K562 (cell line): ENCODE results near the gene ANK2. TPM values are rescaled to one million over a fixed set of nuclear protein-coding genes. Genes with fewer than 3 reads are reported as not detected.

Experiments used
- ATAC-seq: fragments of 200-7000 bp; cut with Tn5 transposase; 3 replicates; pipeline ENCODE4 v1.9.1; 2020; ENCODE audit warnings: moderate library complexity
- BruUV-seq: library from RNA; stranded (reverse); fragments of 400-500 nt; replicated peaks from 2 replicates; lab custom pipeline; 2021; lab: Mats Ljungman, UMichigan
- CTCF ChIA-PET: fragments of 300-600 bp; formaldehyde crosslinking; extraction: SDS; loops from one replicate; lab custom pipeline; 2021; ENCODE audit warnings: low intra/inter-chr PET ratio; lab: Yijun Ruan, JAX
- POLR2A ChIA-PET: fragments of 300-600, 350-650 bp; sonication (Branson Sonifier 250); formaldehyde crosslinking; extraction: SDS; loops from one replicate; lab custom pipeline; 2021; ENCODE audit warnings: antibody characterized with exemption, inconsistent platforms; lab: Yijun Ruan, JAX
- DNase-seq, 4 experiments: peaks; one replicate each; pipeline versions ENCODE4 v3.0.0 to v3.0.0-alpha.2; 2011 to 2018; ENCODE audit warnings: low spot score in 3 of 4, mixed read lengths in 3 of 4; ENCODE audit errors: extremely low read depth in 1 of 4
- FAIRE-seq: peaks from 2 replicates; lab custom pipeline; 2011; peaks lifted over from hg19 to GRCh38; lab: Jason Lieb, UNC
- H2AFZ ChIP-seq: 2 replicates; pipeline ENCODE4 v1.6.0; 2011; ENCODE audit warnings: low read depth, low read length, control low read depth, inconsistent platforms
- H3K27ac ChIP-seq: fragments of 200-600 bp; 3 replicates; pipeline ENCODE4 v1.8.0; 2011; ENCODE audit warnings: low read depth, mild to moderate bottlenecking, control low read depth, inconsistent platforms, low read length, moderate library complexity, mixed read lengths; ENCODE audit errors: extremely low read depth
- H3K27me3 ChIP-seq, 2 experiments: fragments of 300-600 bp in 1 of 2; 2 replicates in 1 of 2; 3 replicates in 1 of 2; pipeline versions ENCODE4 v1.6.0 to v1.8.0; 2011; ENCODE audit warnings: inconsistent platforms in 2 of 2, low read length in 2 of 2, mild to moderate bottlenecking in 1 of 2, mixed read lengths in 1 of 2, moderate library complexity in 1 of 2; ENCODE audit not compliant: control insufficient read depth in 2 of 2, insufficient read depth in 2 of 2
- H3K36me3 ChIP-seq: fragments of 300-600 bp; 3 replicates; pipeline ENCODE4 v1.8.0; 2011; ENCODE audit warnings: mild to moderate bottlenecking, low read length, inconsistent platforms; ENCODE audit not compliant: control insufficient read depth, insufficient read depth
- H3K4me1 ChIP-seq, 2 experiments: fragments of 200-600 bp in 1 of 2; replicated peaks in 1 of 2; 2 replicates in 1 of 2; 3 replicates in 1 of 2; pipeline versions ENCODE4 v1.5.1 to v1.8.0; 2011; ENCODE audit warnings: inconsistent platforms in 2 of 2, low read length in 2 of 2, mild to moderate bottlenecking in 1 of 2, mixed read lengths in 1 of 2, moderate library complexity in 1 of 2; ENCODE audit not compliant: control insufficient read depth in 2 of 2, insufficient read depth in 2 of 2
- H3K4me2 ChIP-seq: 2 replicates; pipeline ENCODE4 v1.6.1; 2011; ENCODE audit warnings: low read length, control low read depth, inconsistent platforms, mixed read lengths; ENCODE audit not compliant: insufficient read depth
- H3K4me3 ChIP-seq: fragments of 200-600 bp; sonication (generic), shearing (Covaris generic); 2 replicates; pipeline ENCODE4 v1.5.1; 2016; ENCODE audit warnings: control low read depth, inconsistent platforms
- H3K79me2 ChIP-seq: fragments of 200-600 bp; 3 replicates; pipeline ENCODE4 v1.8.0; 2011; ENCODE audit warnings: low read length, inconsistent platforms; ENCODE audit not compliant: control insufficient read depth, insufficient read depth
- H3K9ac ChIP-seq, 2 experiments: 2 replicates each; pipeline versions ENCODE4 v1.6.0 to v1.6.1; 2011; ENCODE audit warnings: low read depth in 2 of 2, low read length in 2 of 2, control low read depth in 1 of 2, inconsistent platforms in 1 of 2, mild to moderate bottlenecking in 1 of 2, mixed read lengths in 1 of 2; ENCODE audit not compliant: insufficient read depth in 1 of 2
- H3K9me1 ChIP-seq: one replicate; pipeline ENCODE4 v1.6.0; 2011; ENCODE audit warnings: inconsistent platforms, mild to moderate bottlenecking, low read length, moderate library complexity; ENCODE audit not compliant: control insufficient read depth, insufficient read depth
- H3K9me3 ChIP-seq: replicated peaks from 2 replicates; pipeline ENCODE4 v1.5.1; 2011; ENCODE audit warnings: low read depth, low read length, inconsistent platforms; ENCODE audit not compliant: control insufficient read depth, insufficient read depth
- H4K20me1 ChIP-seq: replicated peaks from 2 replicates; pipeline ENCODE4 v1.6.1; 2011; ENCODE audit warnings: low read length, inconsistent platforms, mixed read lengths; ENCODE audit not compliant: control insufficient read depth, insufficient read depth
- BRCA1 ChIP-seq, 2 experiments: fragments of 450-650 bp in 1 of 2; sonication (generic) in 1 of 2; formaldehyde crosslinking in 1 of 2; IDR thresholded peaks; 2 replicates each; pipeline versions ENCODE4 v1.5.0 to v1.6.1; 2017 to 2020; ENCODE audit warnings: mild to moderate bottlenecking in 1 of 2, missing genetic modification reagents in 1 of 2
- CBFB ChIP-seq: sonication (generic); formaldehyde crosslinking; IDR thresholded peaks from 2 replicates; pipeline ENCODE4 v1.4.0; 2020; ENCODE audit warnings: mild to moderate bottlenecking, missing genetic modification reagents
- FOXA1 ChIP-seq: fragments of 450-650 bp; IDR thresholded peaks from 2 replicates; pipeline ENCODE4 v1.6.1; 2016; ENCODE audit warnings: mild to moderate bottlenecking, borderline replicate concordance
- HCFC1 ChIP-seq: IDR thresholded peaks from 2 replicates; pipeline ENCODE4 v1.6.1; 2012; ENCODE audit warnings: low read depth, low read length, improper control_type of control experiment
- LEF1 ChIP-seq: fragments of 450-650 bp; IDR thresholded peaks from 2 replicates; pipeline ENCODE4 v1.6.1; 2016; ENCODE audit warnings: mild to moderate bottlenecking
- MTA3 ChIP-seq: fragments of 450-650 bp; formaldehyde crosslinking; IDR thresholded peaks from 2 replicates; pipeline ENCODE4 v1.6.1; 2017; ENCODE audit warnings: mild to moderate bottlenecking, borderline replicate concordance
- NR0B1 ChIP-seq: fragments of 450-650 bp; IDR thresholded peaks from one replicate; pipeline ENCODE4 v1.6.1; 2018; ENCODE audit warnings: mild to moderate bottlenecking, moderate library complexity; ENCODE audit not compliant: partially characterized antibody
- OTX1 ChIP-seq: fragments of 450-650 bp; formaldehyde crosslinking; IDR thresholded peaks from 2 replicates; pipeline ENCODE4 v1.4.0; 2022; ENCODE audit warnings: mild to moderate bottlenecking
- PURB ChIP-seq: sonication (generic); formaldehyde crosslinking; IDR thresholded peaks from 2 replicates; pipeline ENCODE4 v1.9.0; 2021; ENCODE audit warnings: low read depth, mild to moderate bottlenecking, missing genetic modification reagents
- STAT5B ChIP-seq: fragments of 250-450 bp; sonication (Bioruptor Pico); IDR thresholded peaks from 2 replicates; pipeline ENCODE4 v1.8.0; 2021; ENCODE audit warnings: mild to moderate bottlenecking, inconsistent platforms
- TSC22D4 ChIP-seq: fragments of 450-650 bp; IDR thresholded peaks from 2 replicates; pipeline ENCODE4 v1.6.1; 2016; ENCODE audit warnings: missing genetic modification characterization, missing biosample characterization, control low read depth
- ZNF311 ChIP-seq: fragments of 250-450 bp; sonication (Bioruptor Pico); IDR thresholded peaks from 2 replicates; pipeline ENCODE4 v1.4.0; 2020; ENCODE audit warnings: mild to moderate bottlenecking, moderate library complexity
- ZNF354B ChIP-seq: fragments of 250-450 bp; sonication (Bioruptor Pico); IDR thresholded peaks from 2 replicates; pipeline ENCODE4 v1.4.0; 2020
- ZNF57 ChIP-seq: fragments of 450-650 bp; formaldehyde crosslinking; IDR thresholded peaks from 2 replicates; pipeline ENCODE4 v1.4.0; 2020; ENCODE audit warnings: mild to moderate bottlenecking, moderate library complexity
- WGBS: fragments of 100-300 bp; shearing (Covaris generic); methylation state at CpG from one replicate; pipeline ENCODE4 v1.1.6; 2016; ENCODE audit warnings: low coverage, mixed read lengths; ENCODE audit not compliant: insufficient coverage; ENCODE audit errors: missing lambda C conversion rate; 5-methylcytosine and 5-hydroxymethylcytosine counted together
- in situ Hi-C: fragments of 300-500 bp; cut with MboI; formaldehyde crosslinking; loops from 4 replicates; pipeline ENCODE4 v1.15.0; 2018; ENCODE audit warnings: inconsistent platforms, mixed read lengths
- intact Hi-C: fragments of 100-400 bp; cut with micrococcal nuclease; formaldehyde crosslinking; loops from 2 replicates; pipeline ENCODE4 v1.14.2; 2022
- polyA plus RNA-seq, 8 experiments: library from polyadenylated mRNA; depleted of rRNA in 4 of 8; stranded (reverse) in 5 of 8; unstranded in 3 of 8; fragments of >200 nt; fragmentation: Nextera tagmentation in 2 of 8; fragmentation: Illumina TruSeq in 1 of 8; extraction: Ambion mirVana in 2 of 8; extraction: Trizol in 1 of 8; gene quantifications; 2 replicates each; pipeline versions ENCODE4 v1.2.1 to v1.2.3, GENCODE V29; 2011 to 2014; ENCODE audit warnings: inconsistent platforms in 1 of 8, missing spikeins in 1 of 8
- total RNA-seq, 7 experiments: library from RNA; depleted of rRNA in 6 of 7; stranded (reverse); fragments of >200 nt in 6 of 7; fragmentation: Illumina TruSeq in 2 of 7; extraction: Trizol in 2 of 7; gene quantifications; 2 replicates each; pipeline versions ENCODE4 v1.2.1 to v1.2.3, GENCODE V29; 2011 to 2021; ENCODE audit warnings: low replicate concordance in 1 of 7
- TF ChIP-seq, protein P1 (sequence below): sonication (generic); formaldehyde crosslinking; IDR thresholded peaks from 2 replicates; pipeline ENCODE4 v1.8.1; 2023; ENCODE audit warnings: mild to moderate bottlenecking, missing genetic modification reagents

ANK2 gene
- total and polyA plus RNA-seq, 9 of the 15 experiments (the other 6 are each of a cell fraction or from before 2014, with no cell fraction given) = 0.07 to 0.24 TPM; not detected in 7

GRCh38 chr4:113013751-113014150 is 35.7 kb upstream of the ANK2 start (continued):
- TF ChIP-seq ZNF57 = no peak

DNA sequence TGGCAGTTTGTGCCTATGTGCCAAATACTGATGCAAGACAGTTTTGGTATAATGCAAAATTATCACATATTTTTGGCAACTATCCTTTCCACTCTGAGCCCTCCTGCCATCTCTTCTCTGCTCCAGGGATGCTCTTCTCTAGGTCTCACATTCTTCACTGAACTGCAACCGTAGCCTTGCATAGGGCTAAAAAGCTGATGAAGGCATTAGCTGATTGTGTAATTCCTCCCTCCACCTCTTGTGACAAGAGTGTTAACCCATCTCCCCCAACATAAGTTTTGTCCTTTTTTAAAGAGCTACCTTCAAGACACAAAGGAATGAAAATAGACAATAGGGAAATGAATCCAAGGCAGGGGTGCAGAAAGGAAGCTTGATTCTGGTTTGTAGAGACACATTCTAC is 33.1 kb upstream of the ANK2 start:
- H4K20me1 ChIP-seq = no peaks in the 10 kb centered on the region
- H3K4me1 ChIP-seq = no peaks in the 10 kb centered on the region
- no peak overlapping the region for H3K4me2 ChIP-seq
- BruUV-seq = no TSS peak
- no peaks in the 10 kb centered on the region for H3K36me3 ChIP-seq
- no peaks in the 10 kb centered on the region for H3K9me1 ChIP-seq
- intact Hi-C loops (no loop called here), in situ Hi-C loops (no loop called here)
- H3K79me2 ChIP-seq = no peaks in the 10 kb centered on the region
- FAIRE-seq = no peak
- H2AFZ ChIP-seq = no peak overlapping the region
- DNase-seq = no peak
- ChIA-PET CTCF (no interaction called here), POLR2A (no interaction called here)
- H3K27me3 ChIP-seq = no peaks in the 10 kb centered on the region
- WGBS = 0% methylated on average over 1 of the region's 1 CpG
- no peak overlapping the region for H3K9ac ChIP-seq
- H3K4me3 ChIP-seq = no peak overlapping the region
- no peak for ATAC-seq
- H3K27ac ChIP-seq = no peak overlapping the region
- H3K9me3 ChIP-seq = no peaks in the 10 kb centered on the region
- TF ChIP-seq TSC22D4 (tag) = no peak
- no peak for TF ChIP-seq HCFC1
- TF ChIP-seq BRCA1 (IDR thresholded peaks at IDR 0.05) = no peak
- no peak for TF ChIP-seq BRCA1 (CRISPR knock-in tag; IDR thresholded peaks at IDR 0.05)
- TF ChIP-seq ZNF311 (CRISPR knock-in tag) = no peak
- no peak for TF ChIP-seq STAT5B
- TF ChIP-seq PURB (CRISPR knock-in tag) = no peak
- no peak for TF ChIP-seq OTX1 (CRISPR knock-in tag)
- no peak for TF ChIP-seq NR0B1
- no peak for TF ChIP-seq LEF1
- TF ChIP-seq, protein P1, sequence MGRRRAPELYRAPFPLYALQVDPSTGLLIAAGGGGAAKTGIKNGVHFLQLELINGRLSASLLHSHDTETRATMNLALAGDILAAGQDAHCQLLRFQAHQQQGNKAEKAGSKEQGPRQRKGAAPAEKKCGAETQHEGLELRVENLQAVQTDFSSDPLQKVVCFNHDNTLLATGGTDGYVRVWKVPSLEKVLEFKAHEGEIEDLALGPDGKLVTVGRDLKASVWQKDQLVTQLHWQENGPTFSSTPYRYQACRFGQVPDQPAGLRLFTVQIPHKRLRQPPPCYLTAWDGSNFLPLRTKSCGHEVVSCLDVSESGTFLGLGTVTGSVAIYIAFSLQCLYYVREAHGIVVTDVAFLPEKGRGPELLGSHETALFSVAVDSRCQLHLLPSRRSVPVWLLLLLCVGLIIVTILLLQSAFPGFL (CRISPR knock-in tag) = no peak
- TF ChIP-seq CBFB = no peak
- TF ChIP-seq ZNF354B (CRISPR knock-in tag) = no peak
- TF ChIP-seq MTA3 = no peak
- no peak for TF ChIP-seq FOXA1
